Ishikawa (cell line): ENCODE results near the gene C1orf105.

Experiments
- MAX ChIP-seq: IDR thresholded peaks from 2 replicates; pipeline ENCODE4 v1.6.1; 2012
- RAD21 ChIP-seq: IDR thresholded peaks from 2 replicates; pipeline ENCODE4 v1.6.1; 2012; ENCODE audit warnings: low read depth
- ZBTB7A ChIP-seq: IDR thresholded peaks from 2 replicates; pipeline ENCODE4 v1.6.1; 2012; ENCODE audit warnings: low read depth

GRCh38 chr1:172405912-172406311 is 14.6 kb upstream of the C1orf105 start:
- TF ChIP-seq ZBTB7A (no peak), MAX (no peak), RAD21 (no peak)
